Measurements from ENCODE around the gene OR4C45.
"Not testable (repeated sequence)": the region's sequence is repeated elsewhere in the genome, so short reads cannot be mapped to it uniquely, and the experiment has no call there.

Gene OR4C45

GRCh38 chr11:50078001-50078400 lies 45.3 kb downstream of the OR4C45 start:
- Mint-ChIP-seq H3K4me1 (peaks cover 2% of the 10 kb centered on the region), H3K27me3 (no peaks in the 10 kb centered on the region), H3K9me3 (peaks cover 17% of the 10 kb centered on the region), H3K27ac (no peak overlapping the region), H3K36me3 (ENCODE audit: low read depth) (no peaks in the 10 kb centered on the region), H3K4me3 (no peak overlapping the region)
- ATAC-seq: no peak
- DNase-seq: no peak

DNA sequence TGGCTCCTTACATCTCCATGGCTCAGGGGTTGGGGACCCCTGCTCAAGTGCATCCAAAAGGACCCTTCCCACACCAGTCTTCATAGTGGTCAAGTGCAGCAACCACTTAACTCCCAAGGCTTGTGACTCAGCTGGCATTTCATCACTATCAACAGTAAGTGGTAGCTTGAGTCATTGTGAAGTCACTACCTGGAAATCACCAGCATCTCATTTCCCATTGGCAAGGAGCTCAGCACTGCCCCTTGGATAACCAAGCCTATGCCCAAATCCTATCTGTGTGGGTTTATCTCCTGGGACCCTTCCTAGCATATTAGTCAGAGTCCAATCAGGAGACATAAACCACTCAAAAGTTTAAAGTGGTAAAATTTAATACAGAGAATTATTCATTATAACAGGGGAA lies 46.3 kb downstream of the OR4C45 start:
- not testable (repeated sequence) for H3K27ac Mint-ChIP-seq; H3K27me3 Mint-ChIP-seq; ATAC-seq; DNase-seq; H3K4me3 Mint-ChIP-seq; H3K36me3 Mint-ChIP-seq (ENCODE audit: low read depth); H3K4me1 Mint-ChIP-seq
- H3K9me3 Mint-ChIP-seq: peaks cover 17% of the 10 kb centered on the region

DNA sequence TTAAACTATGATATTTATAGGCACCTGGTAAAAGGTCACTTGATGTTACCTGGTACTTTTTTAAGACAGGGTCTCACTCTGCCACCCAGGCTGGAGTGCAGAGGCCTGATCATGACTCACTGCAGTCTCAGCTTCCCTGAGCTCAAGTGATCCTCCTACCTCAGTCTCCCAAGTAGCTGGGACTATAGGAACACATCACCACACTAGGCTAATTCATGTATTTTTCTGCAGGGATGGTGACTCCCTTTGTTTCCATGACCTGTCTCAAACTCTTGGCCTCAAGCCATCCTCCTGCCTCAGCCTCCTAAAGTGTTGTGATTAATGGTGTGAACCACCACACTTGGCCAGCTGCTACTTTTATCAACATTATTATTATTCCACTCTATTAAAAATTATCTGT lies 47.6 kb downstream of the OR4C45 start:
- Mint-ChIP-seq H3K4me1 (peaks cover 2% of the 10 kb centered on the region), H3K27ac (no peak overlapping the region), H3K4me3 (no peak overlapping the region), H3K36me3 (ENCODE audit: low read depth) (no peaks in the 10 kb centered on the region), H3K9me3 (peaks cover 8% of the 10 kb centered on the region), H3K27me3 (no peaks in the 10 kb centered on the region)
- ATAC-seq: no peak
- DNase-seq: no peak
